A172 (cell line): Measurements from ENCODE around the gene OPRM1. TPM values are rescaled to one million over a fixed set of nuclear protein-coding genes. Genes with fewer than 3 reads are reported as not detected.

Source experiments
- DNase-seq: peaks from one replicate; pipeline ENCODE4 v3.0.0-alpha.2; 2015; ENCODE audit warnings: low spot score
- total RNA-seq: library from RNA; depleted of rRNA; stranded (reverse); fragments of >200 nt; shearing (Covaris generic); gene quantifications from 2 replicates; pipeline ENCODE4 v1.2.3, GENCODE V29; 2014

Gene OPRM1
- total RNA-seq, 1 experiment from 2014 or later = not detected

- DNase-seq = no peak
Measured at GRCh38 chr6:154080461-154081189, 41.6 kb downstream of the OPRM1 start.

DNA sequence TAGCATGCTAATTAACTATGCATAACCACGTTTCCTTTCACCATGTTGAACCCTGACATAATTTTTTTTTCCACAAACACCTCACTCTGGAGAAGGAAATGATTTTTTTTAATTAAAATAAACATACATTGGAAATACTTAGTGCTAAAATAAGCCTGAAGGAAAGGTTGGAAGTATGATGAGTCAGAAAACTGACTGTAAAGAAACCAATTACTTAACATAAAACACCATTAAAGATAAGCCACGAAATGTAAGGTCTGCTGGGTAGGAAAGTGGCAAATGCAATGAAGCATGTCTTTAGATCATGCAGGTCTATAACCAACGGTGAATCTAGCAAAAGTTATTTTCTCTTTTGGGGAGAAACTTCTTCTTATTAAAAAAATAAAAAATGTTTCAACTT lies 47.5 kb downstream of the OPRM1 start:
- DNase-seq = no peak

DNA sequence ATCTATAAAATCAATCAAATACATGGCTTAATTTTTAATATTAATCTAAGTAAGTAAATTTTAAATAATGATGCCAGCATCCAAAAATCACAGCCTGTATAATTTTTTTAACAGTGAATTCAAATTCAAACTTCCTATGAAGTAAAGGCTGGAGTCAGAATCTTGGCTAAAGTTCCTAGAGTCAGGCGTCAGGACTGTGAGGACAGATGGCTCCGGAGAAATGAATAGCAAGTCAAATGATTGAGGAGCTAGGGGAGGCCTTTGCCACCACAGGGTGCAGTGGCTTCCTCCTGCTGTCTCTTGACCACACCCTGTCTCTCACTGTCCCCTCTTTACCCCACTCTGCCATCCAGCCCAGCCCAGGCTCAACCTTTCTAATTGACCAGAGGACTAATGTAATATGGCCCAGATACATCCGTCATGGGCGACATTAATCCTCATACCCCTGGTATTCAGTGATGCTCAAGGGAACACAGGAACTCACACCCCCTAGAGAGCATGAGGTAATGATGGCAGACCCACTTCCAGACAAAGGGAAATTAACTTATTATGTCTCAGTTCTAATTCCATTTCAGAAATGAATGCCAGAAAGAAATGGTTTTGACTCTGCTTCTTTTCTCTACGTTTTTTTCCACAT lies 53.4 kb downstream of the OPRM1 start:
- DNase-seq = no peak

- no peak for DNase-seq
Measured at GRCh38 chr6:154093231-154094044, 54.4 kb downstream of the OPRM1 start.

- no peak for DNase-seq
Measured at GRCh38 chr6:154095571-154095970, 56.5 kb downstream of the OPRM1 start.

- DNase-seq = no peak
Measured at GRCh38 chr6:154096316-154096715, 57.3 kb downstream of the OPRM1 start.

DNA sequence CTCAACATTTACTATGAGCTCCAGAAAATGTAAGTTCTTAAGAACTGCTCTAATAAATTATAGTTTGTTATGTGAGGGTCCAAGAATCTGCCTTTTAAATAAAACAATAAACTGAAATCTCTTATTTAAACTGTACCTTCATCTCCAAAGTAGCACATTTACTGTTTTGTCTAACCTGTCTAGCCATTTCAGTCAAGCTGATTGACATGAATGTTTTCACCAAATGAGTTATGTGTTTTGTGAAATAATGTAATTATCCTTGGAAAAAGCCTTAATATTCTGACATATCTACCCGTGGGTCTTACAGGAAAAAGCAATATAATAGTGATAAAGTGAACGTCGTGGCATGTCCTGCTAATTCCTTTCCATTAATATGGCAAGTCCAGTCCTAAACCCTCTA lies 57.8 kb downstream of the OPRM1 start:
- DNase-seq = no peak

GRCh38 chr6:154099211-154099610 lies 60.2 kb downstream of the OPRM1 start:
- DNase-seq = no peak

GRCh38 chr6:154106251-154106650 lies 67.2 kb downstream of the OPRM1 start:
- no peak for DNase-seq

DNA sequence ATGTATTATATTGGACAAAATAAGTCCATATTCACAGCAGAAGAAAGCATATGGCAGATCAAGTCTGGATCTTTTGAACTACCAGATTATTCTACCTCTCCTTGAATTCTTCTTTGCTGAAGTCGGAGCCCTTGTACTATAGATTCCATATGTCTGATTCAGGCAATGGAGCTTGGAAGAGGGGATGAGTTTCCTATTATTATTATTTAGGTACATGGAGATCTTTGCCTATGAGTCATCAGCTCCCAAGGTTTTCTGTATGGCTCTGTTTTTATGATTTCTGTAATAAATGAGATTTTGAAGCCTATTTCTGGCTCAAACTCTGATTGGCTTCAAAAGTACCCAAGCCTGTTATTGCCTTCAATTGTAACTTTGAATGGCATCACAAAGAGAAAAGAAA lies 72.0 kb downstream of the OPRM1 start:
- DNase-seq = no peak

- DNase-seq = peak; percentile 53
Measured at GRCh38 chr6:154112181-154112809, 73.3 kb downstream of the OPRM1 start.

DNA sequence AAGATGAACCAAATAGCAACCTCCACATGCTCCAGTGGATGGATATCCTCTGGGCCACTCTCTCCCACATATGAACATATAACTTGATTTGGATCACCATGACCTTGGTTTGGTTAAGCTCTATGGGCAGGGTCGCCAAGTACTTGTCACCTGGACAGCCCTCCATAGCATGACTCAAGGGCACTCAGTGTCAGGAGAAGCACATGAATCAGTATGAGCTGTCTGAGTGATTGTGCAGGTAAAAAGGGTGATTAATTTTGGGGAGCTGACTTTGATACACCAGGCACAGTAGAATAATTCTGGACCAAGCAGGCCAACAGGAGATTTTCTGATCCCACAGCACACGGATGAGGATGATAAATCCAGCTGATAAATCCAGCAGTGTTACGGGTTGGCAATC lies 74.4 kb downstream of the OPRM1 start:
- DNase-seq = no peak

DNA sequence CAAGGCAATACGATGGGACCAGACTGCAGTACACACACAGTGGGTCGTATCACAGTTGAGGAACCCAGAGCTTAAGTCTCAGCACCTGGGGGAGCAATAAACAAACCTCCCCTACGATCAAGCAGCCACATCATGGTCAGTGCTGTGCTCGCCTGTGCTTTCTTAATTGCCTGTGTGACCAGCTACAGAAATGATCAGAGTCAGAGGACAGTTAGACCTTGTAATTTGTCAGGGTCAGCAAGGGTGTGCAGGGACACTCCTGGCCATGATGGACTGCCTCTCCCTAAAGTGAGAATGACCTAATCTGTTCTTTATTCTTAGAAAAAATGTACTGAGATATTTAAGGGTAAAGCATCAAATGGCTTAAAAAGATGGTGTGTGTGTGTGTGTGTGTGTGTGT lies 78.4 kb downstream of the OPRM1 start:
- no peak for DNase-seq

- no peak for DNase-seq
Measured at GRCh38 chr6:154122195-154122925, 83.3 kb downstream of the OPRM1 start.

DNA sequence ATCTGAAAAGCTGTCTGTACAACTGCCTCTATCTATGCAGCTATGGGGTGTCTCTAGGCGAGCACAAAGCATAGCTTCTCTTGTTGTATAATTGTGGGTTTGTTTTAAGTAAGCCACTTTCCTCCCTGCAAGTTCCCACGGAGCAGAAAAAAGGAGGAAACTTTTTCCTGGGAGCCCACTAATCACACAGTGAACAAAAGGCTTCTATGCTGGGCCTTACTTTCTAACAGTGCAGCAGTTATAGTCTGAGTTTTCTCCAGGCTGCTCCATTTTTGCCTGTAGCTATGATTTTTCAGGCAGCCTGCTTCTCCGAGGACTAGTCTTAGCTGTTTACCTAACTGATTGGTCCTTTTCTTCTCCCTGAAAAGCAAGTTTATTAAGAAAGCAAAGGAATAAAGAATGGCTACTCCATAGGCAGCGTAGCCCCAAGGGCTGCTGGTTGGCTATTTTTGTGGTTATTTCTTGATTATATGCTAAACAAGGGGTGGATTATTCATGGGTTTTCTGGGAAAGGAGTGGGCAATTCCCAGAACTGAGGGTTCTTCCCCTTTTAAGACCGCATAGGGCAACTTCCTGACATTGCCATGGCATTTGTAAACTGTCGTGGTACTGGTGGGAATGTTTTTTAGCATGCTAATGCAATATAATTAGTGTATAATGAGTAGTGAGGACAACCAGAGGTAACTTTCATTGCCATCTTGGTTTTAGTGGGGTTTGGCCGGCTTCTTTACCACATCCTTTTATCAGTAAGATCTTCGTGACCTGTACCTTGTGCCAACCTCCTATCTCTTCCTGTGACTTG lies 84.3 kb downstream of the OPRM1 start:
- DNase-seq = no peak

- DNase-seq = no peak
Measured at GRCh38 chr6:154125421-154125820, 86.4 kb downstream of the OPRM1 start.

- no peak for DNase-seq
Measured at GRCh38 chr6:154127657-154128056, 88.6 kb downstream of the OPRM1 start.

DNA sequence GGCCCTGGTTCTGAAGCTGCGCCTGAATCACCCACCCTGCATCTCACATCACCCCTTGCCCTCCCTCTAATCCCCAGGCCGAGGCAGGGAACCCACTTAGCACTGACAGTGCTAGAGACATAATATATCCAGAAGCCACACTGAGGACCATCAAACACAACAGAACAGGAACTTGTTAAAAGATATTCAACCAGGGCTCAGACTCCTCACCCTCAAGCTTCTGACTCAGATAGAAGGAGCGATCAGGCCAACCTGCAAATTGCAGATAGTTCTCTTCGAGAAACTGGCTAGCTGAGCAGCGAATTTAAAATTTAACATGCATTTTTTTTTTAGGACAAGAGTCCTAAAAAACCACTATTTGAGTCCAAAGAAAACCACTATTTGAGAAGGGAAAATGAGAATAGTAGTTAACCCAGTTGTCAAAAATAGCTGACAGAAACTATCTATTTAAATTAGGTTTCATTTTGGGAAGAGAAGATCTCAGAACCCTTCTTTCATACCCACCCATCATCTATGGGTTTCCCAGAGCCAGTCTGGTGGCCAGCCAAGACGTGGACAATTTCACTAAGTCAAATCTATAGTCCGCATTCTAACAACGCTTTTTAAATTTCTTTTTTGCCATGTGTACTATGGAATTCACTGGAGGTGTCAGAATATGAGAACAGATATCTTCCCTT lies 95.6 kb downstream of the OPRM1 start:
- DNase-seq = no peak

DNA sequence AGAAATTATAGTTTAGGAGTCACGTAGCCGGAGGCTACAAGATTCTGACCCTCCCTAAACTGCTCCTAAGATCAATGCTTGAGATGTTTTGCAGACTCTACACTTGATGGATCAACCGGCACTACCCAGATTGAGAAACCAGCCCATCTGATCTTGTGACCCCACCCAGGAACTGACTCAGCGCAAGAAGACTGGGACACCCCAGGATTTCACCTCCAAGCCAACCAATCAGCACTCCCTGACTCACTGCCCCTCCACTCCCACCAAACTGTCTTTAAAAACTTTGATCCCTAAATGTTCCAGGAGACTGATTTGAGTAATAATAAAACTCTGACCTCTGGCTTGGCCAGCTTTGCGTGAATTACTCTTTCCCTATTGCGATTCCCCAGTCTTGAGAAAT lies 99.8 kb downstream of the OPRM1 start:
- DNase-seq = peak; percentile 27

DNA sequence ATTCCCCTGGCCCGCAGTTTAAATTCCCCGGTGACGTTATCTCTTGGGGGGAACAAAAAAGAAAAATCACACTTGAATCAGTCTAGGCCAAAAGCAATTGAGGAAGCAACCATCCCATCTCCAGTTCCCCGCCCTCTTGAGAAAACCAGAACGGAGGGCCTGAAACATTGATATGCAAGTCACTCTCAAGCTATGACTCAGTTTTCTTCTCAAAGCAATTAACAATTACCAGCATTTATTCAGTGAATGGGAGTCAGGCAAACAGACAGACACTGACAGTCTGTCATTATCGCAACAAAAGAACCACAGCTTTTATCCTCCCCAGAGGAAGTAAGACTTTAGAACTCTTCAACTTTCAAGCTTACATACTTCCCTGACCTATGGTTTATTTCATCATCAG lies 100.9 kb downstream of the OPRM1 start:
- DNase-seq = no peak
